SK-N-SH (cell line): Measurements from ENCODE around the gene PRRC2B. TPM values are rescaled to one million over a fixed set of nuclear protein-coding genes. Genes with fewer than 3 reads are reported as not detected.

Experiments used
- CTCF ChIA-PET: fragments of 300-600, 350-600 bp; formaldehyde crosslinking; extraction: SDS; loops from one replicate; lab custom pipeline; 2021; lab: Yijun Ruan, JAX
- POLR2A ChIA-PET: fragments of 350-600 bp; sonication (Branson Sonifier 250); formaldehyde crosslinking; extraction: SDS; loops from one replicate; lab custom pipeline; 2020; ENCODE audit warnings: antibody characterized with exemption, inconsistent platforms; lab: Yijun Ruan, JAX
- DNase-seq: peaks from one replicate; pipeline ENCODE4 v3.0.0; 2012
- H2AFZ ChIP-seq: fragments of 200-600 bp; sonication (generic); 2 replicates; pipeline ENCODE4 v1.8.1; 2016; ENCODE audit warnings: antibody characterized with exemption, mild to moderate bottlenecking, low read depth
- H3F3A ChIP-seq: fragments of 200-600 bp; sonication (generic); replicated peaks from 2 replicates; pipeline ENCODE3; 2016; ENCODE audit warnings: antibody characterized with exemption, mild to moderate bottlenecking; ENCODE audit not compliant: insufficient read depth
- H3K27ac ChIP-seq, 2 experiments: fragments of 200-500 bp in 1 of 2; fragments of 200-600 bp in 1 of 2; sonication (Bioruptor generic) in 1 of 2; sonication (generic), shearing (Covaris generic) in 1 of 2; 2 replicates each; pipeline versions ENCODE4 v1.5.1 to v1.6.1; 2014 to 2016; ENCODE audit warnings: low read depth in 2 of 2, inconsistent platforms in 1 of 2, low read length in 1 of 2, mild to moderate bottlenecking in 1 of 2, mixed read lengths in 1 of 2
- H3K27me3 ChIP-seq: fragments of 200-600 bp; sonication (generic), shearing (Covaris generic); 2 replicates; pipeline ENCODE4 v1.6.1; 2016; ENCODE audit warnings: mixed run types; ENCODE audit not compliant: insufficient read depth
- H3K36me3 ChIP-seq, 2 experiments: fragments of 200-500 bp in 1 of 2; fragments of 200-600 bp in 1 of 2; sonication (Bioruptor generic) in 1 of 2; sonication (generic) in 1 of 2; replicated peaks in 1 of 2; 2 replicates each; pipeline versions ENCODE3 to v1.5.1; 2014 to 2016; ENCODE audit warnings: low read length in 1 of 2, mild to moderate bottlenecking in 1 of 2; ENCODE audit not compliant: insufficient read depth in 2 of 2, control insufficient read depth in 1 of 2
- H3K4me1 ChIP-seq, 2 experiments: fragments of 200-500 bp in 1 of 2; fragments of 200-600 bp in 1 of 2; sonication (Bioruptor generic) in 1 of 2; sonication (generic), shearing (Covaris generic) in 1 of 2; 2 replicates each; pipeline versions ENCODE4 v1.5.1 to v1.6.1; 2014 to 2016; ENCODE audit warnings: low read depth in 1 of 2, low read length in 1 of 2, mixed run types in 1 of 2; ENCODE audit not compliant: insufficient read depth in 2 of 2, control insufficient read depth in 1 of 2
- H3K4me2 ChIP-seq: fragments of 200-600 bp; sonication (generic), shearing (Covaris generic); 2 replicates; pipeline ENCODE4 v1.6.1; 2017; ENCODE audit warnings: mixed run types
- H3K4me3 ChIP-seq, 2 experiments: fragments of 200-500 bp in 1 of 2; fragments of 200-600 bp in 1 of 2; sonication (Bioruptor generic) in 1 of 2; sonication (generic), shearing (Covaris generic) in 1 of 2; 2 replicates each; pipeline versions ENCODE4 v1.5.1 to v1.8.1; 2014 to 2016; ENCODE audit warnings: low read depth in 2 of 2, inconsistent platforms in 1 of 2, low read length in 1 of 2, mild to moderate bottlenecking in 1 of 2, mixed read lengths in 1 of 2, moderate library complexity in 1 of 2
- H3K79me2 ChIP-seq: fragments of 200-600 bp; sonication (generic); 2 replicates; pipeline ENCODE4 v1.8.1; 2017; ENCODE audit warnings: mild to moderate bottlenecking; ENCODE audit not compliant: insufficient read depth
- H3K9ac ChIP-seq: fragments of 200-600 bp; sonication (generic); 2 replicates; pipeline ENCODE4 v1.6.1; 2017; ENCODE audit warnings: mixed run types
- H3K9me2 ChIP-seq: fragments of 200-600 bp; sonication (generic); 2 replicates; pipeline ENCODE4 v1.6.1; 2017; ENCODE audit warnings: mixed run types
- H3K9me3 ChIP-seq: fragments of 200-600 bp; sonication (generic); 2 replicates; pipeline ENCODE4 v1.6.1; 2017; ENCODE audit warnings: mixed run types, mild to moderate bottlenecking, moderate library complexity
- H4K20me1 ChIP-seq: fragments of 200-600 bp; sonication (generic); 2 replicates; pipeline ENCODE4 v1.6.1; 2017; ENCODE audit warnings: mild to moderate bottlenecking, mixed run types; ENCODE audit not compliant: insufficient read depth
- FOSL2 ChIP-seq: IDR thresholded peaks from 2 replicates; pipeline ENCODE4 v1.4.0; 2012; ENCODE audit warnings: low read depth, mild to moderate bottlenecking, moderate library complexity, borderline replicate concordance
- NRF1 ChIP-seq: IDR thresholded peaks from 2 replicates; pipeline ENCODE4 v1.6.1; 2012; ENCODE audit warnings: low read depth, mild to moderate bottlenecking, low read length
- SMC3 ChIP-seq: IDR thresholded peaks from 2 replicates; pipeline ENCODE4 v1.6.1; 2012; ENCODE audit warnings: low read depth, low read length, improper control_type of control experiment
- WGBS: methylation state at CpG from one replicate; pipeline ENCODE4 v1.1.6; 2017; ENCODE audit warnings: low lambda C conversion rate; 5-methylcytosine and 5-hydroxymethylcytosine counted together
- polyA plus RNA-seq, 3 experiments: library from polyadenylated mRNA; depleted of rRNA; stranded (reverse); fragments of >200 nt; gene quantifications; 2 replicates each; pipeline ENCODE4 v1.2.3, GENCODE V29; 2012
- TF ChIP-seq, protein P1 (sequence below): IDR thresholded peaks from 2 replicates; pipeline ENCODE4; 2012
- TF ChIP-seq, protein P2 (sequence below): fragments of 200-600 bp; sonication (generic); IDR thresholded peaks from 2 replicates; pipeline ENCODE4 v1.6.1; 2017; ENCODE audit warnings: antibody characterized with exemption, mild to moderate bottlenecking, moderate library complexity

Gene PRRC2B
- polyA plus RNA-seq, 1 of the 3 experiments (the other 2 are of a cell fraction) = 26.3 TPM

DNA sequence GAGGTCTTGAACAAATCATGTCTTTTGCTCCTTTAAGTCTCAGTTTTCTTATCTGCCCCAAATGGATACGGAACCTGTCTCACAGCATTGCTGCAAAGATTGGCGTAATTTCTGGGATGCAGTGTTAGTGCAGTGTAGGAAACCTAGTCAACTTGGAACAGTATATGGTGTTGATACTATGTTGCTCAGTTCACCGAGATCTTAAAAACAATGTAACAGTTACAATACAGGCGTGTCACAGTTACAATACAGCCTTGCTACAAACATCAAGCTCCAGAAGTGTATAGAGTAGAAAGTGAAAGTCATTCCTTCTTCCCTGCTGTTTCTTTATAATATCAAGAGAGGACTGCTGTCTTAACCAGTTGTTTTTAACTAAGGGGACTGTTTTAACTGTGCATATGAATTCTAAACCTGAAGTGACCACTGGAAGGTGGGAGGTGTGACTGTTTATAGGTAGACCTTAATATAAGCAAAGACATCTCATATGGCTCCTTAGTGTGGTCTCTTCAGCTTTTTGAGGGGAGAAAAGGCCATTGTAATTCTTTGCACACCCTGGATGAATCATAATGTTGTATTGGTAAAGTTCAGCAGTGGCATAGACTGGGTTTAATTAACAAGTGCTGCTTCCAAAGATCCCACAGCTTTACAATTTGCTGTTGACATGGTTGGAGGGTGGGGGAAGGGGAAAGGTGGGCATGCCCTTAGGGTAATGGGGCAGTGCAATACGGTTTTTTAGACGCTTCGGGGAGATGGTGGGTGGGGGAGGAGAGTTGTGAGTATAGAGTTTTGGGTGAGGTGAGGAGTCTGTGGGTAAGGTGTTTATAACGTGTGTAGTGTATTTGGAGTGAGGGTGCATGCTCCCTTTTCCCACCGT is 12.9 kb downstream of the PRRC2B start:
- Histone ChIP-seq H3K27me3 (no peaks in the 10 kb centered on the region), H3K9me2 (no peaks in the 10 kb centered on the region), H3K4me3 (no peak overlapping the region; a peak in 1 of 4 replicates), H3K27ac (peak overlapping the region; percentile 3 to 25; a peak in 3 of 4 replicates), H4K20me1 (peaks cover 100% of the 10 kb centered on the region), H3K9me3 (no peaks in the 10 kb centered on the region), H2AFZ (no peak overlapping the region), H3K9ac (no peak overlapping the region), H3F3A (peaks cover 7% of the 10 kb centered on the region), H3K79me2 (peaks cover 100% of the 10 kb centered on the region), H3K36me3 (peaks cover 0 to 8% of the 10 kb centered on the region in 2 experiments), H3K4me2 (peak overlapping the region; percentile 43), H3K4me1 (peaks cover 49 to 54% of the 10 kb centered on the region in 2 experiments)
- ChIA-PET CTCF (interaction anchor here (0.7 to 1.9 kb wide), 3 partner anchors 9 to 71 kb away, joined by 3 to 5 read pairs (median 3); no protein-coding TSS in a partner anchor), POLR2A (no interaction called here)
- TF ChIP-seq NRF1 (no peak), FOSL2 (0 out of 2 replicates have a peak, but pooled peaks have one; percentile 21)
- TF ChIP-seq, protein P1, sequence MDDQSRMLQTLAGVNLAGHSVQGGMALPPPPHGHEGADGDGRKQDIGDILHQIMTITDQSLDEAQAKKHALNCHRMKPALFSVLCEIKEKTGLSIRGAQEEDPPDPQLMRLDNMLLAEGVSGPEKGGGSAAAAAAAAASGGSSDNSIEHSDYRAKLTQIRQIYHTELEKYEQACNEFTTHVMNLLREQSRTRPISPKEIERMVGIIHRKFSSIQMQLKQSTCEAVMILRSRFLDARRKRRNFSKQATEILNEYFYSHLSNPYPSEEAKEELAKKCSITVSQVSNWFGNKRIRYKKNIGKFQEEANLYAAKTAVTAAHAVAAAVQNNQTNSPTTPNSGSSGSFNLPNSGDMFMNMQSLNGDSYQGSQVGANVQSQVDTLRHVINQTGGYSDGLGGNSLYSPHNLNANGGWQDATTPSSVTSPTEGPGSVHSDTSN = no peak
- no peak for DNase-seq
- WGBS = 82% methylated on average over 9 of the region's 9 CpGs

DNA sequence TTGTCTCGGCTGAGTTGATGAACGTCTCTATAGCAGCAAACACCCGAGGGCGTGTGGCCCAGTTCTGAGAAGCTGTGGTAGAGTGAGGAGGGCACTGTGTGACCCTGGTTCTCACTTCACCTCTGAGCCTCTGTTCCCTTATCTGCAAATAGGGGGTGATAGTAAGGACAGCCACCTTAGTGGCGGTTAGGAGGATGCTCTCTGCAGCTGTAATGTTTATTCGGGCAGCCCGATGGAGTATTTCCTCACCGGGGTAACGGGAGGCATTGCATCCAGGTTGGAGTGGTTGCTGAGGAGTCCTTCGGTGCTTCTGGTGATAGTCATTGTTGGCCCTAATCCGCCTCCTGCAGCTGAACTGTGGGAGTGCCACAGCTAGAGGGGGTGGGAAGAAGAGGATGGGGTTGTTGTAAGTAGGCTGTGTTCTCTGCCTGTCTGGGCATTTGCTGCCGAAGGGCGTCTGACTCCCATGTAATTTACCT is 13.9 kb downstream of the PRRC2B start:
- TF ChIP-seq, protein P2, sequence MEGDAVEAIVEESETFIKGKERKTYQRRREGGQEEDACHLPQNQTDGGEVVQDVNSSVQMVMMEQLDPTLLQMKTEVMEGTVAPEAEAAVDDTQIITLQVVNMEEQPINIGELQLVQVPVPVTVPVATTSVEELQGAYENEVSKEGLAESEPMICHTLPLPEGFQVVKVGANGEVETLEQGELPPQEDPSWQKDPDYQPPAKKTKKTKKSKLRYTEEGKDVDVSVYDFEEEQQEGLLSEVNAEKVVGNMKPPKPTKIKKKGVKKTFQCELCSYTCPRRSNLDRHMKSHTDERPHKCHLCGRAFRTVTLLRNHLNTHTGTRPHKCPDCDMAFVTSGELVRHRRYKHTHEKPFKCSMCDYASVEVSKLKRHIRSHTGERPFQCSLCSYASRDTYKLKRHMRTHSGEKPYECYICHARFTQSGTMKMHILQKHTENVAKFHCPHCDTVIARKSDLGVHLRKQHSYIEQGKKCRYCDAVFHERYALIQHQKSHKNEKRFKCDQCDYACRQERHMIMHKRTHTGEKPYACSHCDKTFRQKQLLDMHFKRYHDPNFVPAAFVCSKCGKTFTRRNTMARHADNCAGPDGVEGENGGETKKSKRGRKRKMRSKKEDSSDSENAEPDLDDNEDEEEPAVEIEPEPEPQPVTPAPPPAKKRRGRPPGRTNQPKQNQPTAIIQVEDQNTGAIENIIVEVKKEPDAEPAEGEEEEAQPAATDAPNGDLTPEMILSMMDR = peak; percentile 22
- no peak for TF ChIP-seq SMC3
- TF ChIP-seq, all 33 proteins: peak for 1
- peak overlapping the region in 1 of 2 experiments; percentile 3; a peak in 2 of 4 replicates for H3K27ac ChIP-seq
- H2AFZ ChIP-seq = no peak overlapping the region
- POLR2A ChIA-PET = no interaction called here
- H3K4me2 ChIP-seq = peak overlapping the region; percentile 43; the same call in 1 of the 2 replicates
- H4K20me1 ChIP-seq = peaks cover 100% of the 10 kb centered on the region
- H3K27me3 ChIP-seq = no peaks in the 10 kb centered on the region
- no peak for DNase-seq
- peaks cover 0 to 8% of the 10 kb centered on the region in 2 experiments for H3K36me3 ChIP-seq
- peaks cover 44 to 45% of the 10 kb centered on the region in 2 experiments for H3K4me1 ChIP-seq
- CTCF ChIA-PET = interaction anchor here (1.2 to 1.9 kb wide), 2 partner anchors 10 to 15 kb away, joined by 3 to 5 read pairs; no protein-coding TSS in a partner anchor
- H3K9me3 ChIP-seq = no peaks in the 10 kb centered on the region
- H3K9ac ChIP-seq = no peak overlapping the region
- peaks cover 13% of the 10 kb centered on the region for H3F3A ChIP-seq
- peaks cover 100% of the 10 kb centered on the region for H3K79me2 ChIP-seq
- no peaks in the 10 kb centered on the region for H3K9me2 ChIP-seq
- no peak overlapping the region for H3K4me3 ChIP-seq
- 64% methylated on average over 13 of the region's 13 CpGs for WGBS
